Cardiac muscle cell (in vitro differentiated cells and primary cell): ENCODE measurements around the gene KLHL10. TPM values are rescaled to one million over a fixed set of nuclear protein-coding genes. Genes with fewer than 3 reads are reported as not detected.
"Not testable (repeated sequence)": the region's sequence is repeated elsewhere in the genome, so short reads cannot be mapped to it uniquely, and the experiment has no call there.

ENCODE experiments used
- DNase-seq, 2 donors: peaks; one replicate each; pipeline versions ENCODE4 v3.0.0 to v3.0.0-alpha.2; 2010 to 2017; ENCODE audit warnings: low read depth in 1 of 2, low spot score in 1 of 2
- H3K27ac ChIP-seq: fragments of 200-600 bp; sonication (generic); 2 replicates; pipeline ENCODE4 v1.5.1; 2016
- H3K27me3 ChIP-seq: fragments of 200-600 bp; sonication (generic); 2 replicates; pipeline ENCODE4 v1.6.0; 2016; ENCODE audit warnings: control low read depth
- H3K36me3 ChIP-seq: fragments of 200-600 bp; sonication (generic); 2 replicates; pipeline ENCODE4 v1.5.1; 2016; ENCODE audit warnings: control low read depth
- H3K4me1 ChIP-seq: fragments of 200-600 bp; sonication (generic); 2 replicates; pipeline ENCODE4 v1.8.1; 2017; ENCODE audit warnings: low read depth, mild to moderate bottlenecking, mixed run types
- H3K4me3 ChIP-seq: fragments of 200-600 bp; sonication (generic); 2 replicates; pipeline ENCODE4 v1.5.1; 2016; ENCODE audit warnings: mild to moderate bottlenecking
- H3K9me3 ChIP-seq: fragments of 200-600 bp; sonication (generic); 2 replicates; pipeline ENCODE4 v1.5.1; 2017; ENCODE audit warnings: low read depth, mild to moderate bottlenecking, control low read depth
- CTCF ChIP-seq: IDR thresholded peaks from 2 replicates; pipeline ENCODE4 v1.5.1; 2012; ENCODE audit warnings: low read depth, mild to moderate bottlenecking, low read length
- polyA plus RNA-seq: library from polyadenylated mRNA; unstranded; fragments of >200 nt; fragmentation: Nextera tagmentation; extraction: Ambion mirVana; gene quantifications from 2 replicates; pipeline ENCODE4 v1.2.1, GENCODE V29; 2016
- total RNA-seq: library from RNA; depleted of rRNA; stranded (reverse); fragments of >200 nt; gene quantifications from 2 replicates; pipeline ENCODE4 v1.2.3, GENCODE V29; 2016

KLHL10 gene
- total and polyA plus RNA-seq, 2 experiments from 2014 or later = 0.36 TPM; not detected in 1

GRCh38 chr17:41836550-41837196 lies 952 bp upstream of the KLHL10 start:
- TF ChIP-seq CTCF = no peak
- Histone ChIP-seq H3K4me3 (peak overlapping the region; percentile 80), H3K4me1 (peaks cover 7% of the 10 kb centered on the region), H3K36me3 (peaks cover 9% of the 10 kb centered on the region), H3K9me3 (no peaks in the 10 kb centered on the region), H3K27ac (no peak overlapping the region), H3K27me3 (no peaks in the 10 kb centered on the region)
- DNase-seq = no peak

GRCh38 chr17:41839448-41839847 lies 1.8 kb downstream of the KLHL10 start:
- not testable (repeated sequence) for H3K4me3 ChIP-seq, DNase-seq, H3K4me1 ChIP-seq, H3K9me3 ChIP-seq, H3K27me3 ChIP-seq, H3K27ac ChIP-seq, H3K36me3 ChIP-seq

- not testable (repeated sequence) for H3K4me3 ChIP-seq, DNase-seq, H3K9me3 ChIP-seq, H3K36me3 ChIP-seq, H3K4me1 ChIP-seq, H3K27me3 ChIP-seq, H3K27ac ChIP-seq
These were observed 3.2 kb downstream of the KLHL10 start for GRCh38 chr17:41840781-41841180.

DNA sequence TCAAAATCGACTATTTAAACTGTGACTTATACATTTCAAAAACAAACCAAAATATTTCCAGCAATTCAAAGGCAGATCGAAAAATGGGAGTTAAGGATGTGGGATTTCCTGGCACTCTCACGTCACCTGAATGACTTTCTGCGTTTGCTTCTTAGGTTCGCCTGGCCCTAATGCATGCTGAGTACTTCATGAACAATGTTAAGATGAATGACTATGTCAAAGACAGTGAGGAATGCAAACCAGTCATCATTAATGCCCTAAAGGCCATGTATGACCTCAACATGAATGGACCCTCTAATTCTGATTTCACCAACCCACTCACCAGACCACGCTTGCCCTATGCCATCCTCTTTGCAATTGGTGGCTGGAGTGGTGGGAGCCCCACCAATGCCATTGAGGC lies 7.3 kb downstream of the KLHL10 start:
- H3K9me3 ChIP-seq = no peaks in the 10 kb centered on the region
- H3K4me3 ChIP-seq = no peak overlapping the region
- no peaks in the 10 kb centered on the region for H3K4me1 ChIP-seq
- no peak for DNase-seq
- no peak for TF ChIP-seq CTCF
- H3K27ac ChIP-seq = no peak overlapping the region
- H3K27me3 ChIP-seq = no peaks in the 10 kb centered on the region
- H3K36me3 ChIP-seq = no peaks in the 10 kb centered on the region

DNA sequence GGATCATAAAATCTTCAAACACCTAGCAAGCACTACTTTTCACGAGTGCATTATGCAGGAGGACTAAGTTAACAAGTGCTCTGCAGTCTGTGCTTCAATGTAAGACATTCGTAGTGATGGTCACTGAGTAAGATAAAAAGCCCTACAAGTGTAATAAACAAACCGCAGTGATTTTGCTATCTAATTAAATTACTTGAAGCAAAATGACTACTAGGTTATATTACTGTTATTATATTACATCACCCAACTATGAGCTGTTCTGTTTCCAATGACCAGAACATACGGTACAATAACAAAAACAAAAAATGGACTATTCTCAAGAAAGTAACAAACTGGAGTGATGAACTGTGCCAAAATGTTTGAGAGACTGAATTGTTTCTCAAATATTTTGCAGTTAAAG lies 11.2 kb downstream of the KLHL10 start:
- no peak for DNase-seq
- Histone ChIP-seq H3K4me1 (no peaks in the 10 kb centered on the region), H3K27ac (no peak overlapping the region), H3K27me3 (no peaks in the 10 kb centered on the region), H3K9me3 (no peaks in the 10 kb centered on the region), H3K36me3 (peaks cover 5% of the 10 kb centered on the region), H3K4me3 (no peak overlapping the region)
- TF ChIP-seq CTCF = no peak

- TF ChIP-seq CTCF = no peak
- no peak overlapping the region for H3K27ac ChIP-seq
- no peak overlapping the region for H3K4me3 ChIP-seq
- no peak for DNase-seq
- no peaks in the 10 kb centered on the region for H3K9me3 ChIP-seq
- H3K36me3 ChIP-seq = peaks cover 10% of the 10 kb centered on the region
- H3K27me3 ChIP-seq = no peaks in the 10 kb centered on the region
- no peaks in the 10 kb centered on the region for H3K4me1 ChIP-seq
These were observed 11.8 kb downstream of the KLHL10 start for GRCh38 chr17:41849251-41849990.

DNA sequence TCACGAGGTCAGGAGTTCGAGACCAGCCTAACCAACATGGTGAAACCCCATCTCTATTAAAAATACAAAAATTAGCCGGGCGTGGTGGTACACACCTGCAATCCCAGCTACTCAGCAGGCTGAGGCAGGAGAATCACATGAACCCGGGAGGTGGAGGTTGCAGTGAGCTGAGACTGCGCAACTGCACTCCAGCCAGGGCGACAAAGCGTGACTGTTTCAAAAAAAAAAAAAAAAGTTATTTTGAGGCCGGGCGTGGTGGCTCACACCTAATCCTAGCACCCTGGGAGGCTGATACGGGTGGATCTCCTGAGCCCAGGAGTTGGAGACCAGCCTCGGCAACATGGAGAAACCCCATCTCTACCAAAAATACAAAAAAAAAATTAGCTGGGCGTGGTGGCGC lies 13.8 kb downstream of the KLHL10 start:
- H3K27me3 ChIP-seq, H3K27ac ChIP-seq, H3K36me3 ChIP-seq, H3K9me3 ChIP-seq, DNase-seq, H3K4me1 ChIP-seq, H3K4me3 ChIP-seq: not testable (repeated sequence)
